Thyroid gland (tissue), 4 donors: ENCODE results near the gene MYEOV. TPM values are rescaled to one million over a fixed set of nuclear protein-coding genes. Genes with fewer than 3 reads are reported as not detected.

Experiments
- DNase-seq, 2 donors: peaks; one replicate each; pipeline ENCODE4 v3.0.0-alpha.2; 2019
- H3K27ac ChIP-seq, 3 donors: fragments of 200-600 bp; sonication (generic); 1 replicate in 2 of 3; 2 replicates in 1 of 3; pipeline ENCODE4 v1.5.1; 2016 to 2019; ENCODE audit warnings: mild to moderate bottlenecking in 1 of 3, moderate library complexity in 1 of 3
- H3K27me3 ChIP-seq: fragments of 200-600 bp; sonication (generic); one replicate; pipeline ENCODE4 v1.5.1; 2019
- H3K36me3 ChIP-seq, 2 donors: fragments of 200-600 bp; sonication (generic); one replicate each; pipeline ENCODE4 v1.5.1; 2016 to 2019
- H3K4me1 ChIP-seq, 2 donors: fragments of 200-600 bp; sonication (generic); one replicate each; pipeline ENCODE4 v1.5.1; 2017 to 2019
- H3K4me3 ChIP-seq, 3 donors: fragments of 200-600 bp; sonication (generic); replicated peaks in 1 of 3; 1 replicate in 2 of 3; 2 replicates in 1 of 3; pipeline ENCODE4 v1.5.1; 2016; ENCODE audit warnings: mild to moderate bottlenecking in 1 of 3
- H3K9me3 ChIP-seq: fragments of 200-600 bp; sonication (generic); one replicate; pipeline ENCODE4 v1.5.1; 2017
- POLR2A ChIP-seq, 2 donors: fragments of 450-650 bp; IDR thresholded peaks; one replicate each; pipeline ENCODE4 v1.6.1; 2017; ENCODE audit warnings: antibody characterized with exemption in 2 of 2, mild to moderate bottlenecking in 2 of 2, moderate library complexity in 1 of 2
- whole genome bisulfite sequencing, 2 donors: methylation state at CpG; one replicate each; pipeline ENCODE4 v1.1.5; 2017; 5-methylcytosine and 5-hydroxymethylcytosine counted together
- intact Hi-C: fragments of 100-400 bp; cut with DNase I; formaldehyde crosslinking; loops from one replicate; pipeline ENCODE4 v1.15.1; 2023
- total RNA-seq, 4 donors: library from RNA; depleted of rRNA; stranded (reverse); fragments of >200 nt; gene quantifications; one replicate each; pipeline ENCODE4 v1.2.3, GENCODE V29; 2016
- TF ChIP-seq, protein P1 (sequence below), 6 experiments: fragments of 200-600 bp in 3 of 6; fragments of 450-650 bp in 3 of 6; sonication (generic) in 3 of 6; IDR thresholded peaks; one replicate each; pipeline ENCODE4 v1.5.1; 2016 to 2019; ENCODE audit warnings: antibody characterized with exemption in 6 of 6, mild to moderate bottlenecking in 2 of 6, inconsistent platforms in 1 of 6, moderate library complexity in 1 of 6

MYEOV gene
- total RNA-seq, 4 donors from 2014 or later: 0.42 to 2.6 (median 0.68) TPM; not detected in 1

DNA sequence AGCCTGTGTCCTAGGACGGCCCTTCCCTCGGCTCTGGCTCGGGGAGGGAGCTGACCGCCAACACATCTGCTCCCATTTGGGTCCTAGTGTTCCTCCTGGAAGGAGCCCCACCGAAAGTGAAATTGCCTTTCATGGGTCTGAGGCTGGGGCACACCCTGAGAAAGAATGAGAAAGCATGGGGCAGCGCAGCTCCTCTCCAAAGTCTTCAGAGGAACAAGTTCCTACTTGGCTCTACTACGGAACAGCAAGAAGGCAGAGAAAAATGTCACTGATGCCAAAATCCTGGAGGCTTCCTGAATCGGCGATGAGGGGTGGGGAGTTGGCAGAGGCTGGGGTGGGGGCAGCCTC is 41.5 kb upstream of the MYEOV start:
- intact Hi-C loops: no loop called here
- no peaks in the 10 kb centered on the region for H3K27me3 ChIP-seq
- no peaks in the 10 kb centered on the region for H3K4me1 ChIP-seq
- H3K9me3 ChIP-seq: no peaks in the 10 kb centered on the region
- no peak for DNase-seq
- no peaks in the 10 kb centered on the region for H3K36me3 ChIP-seq
- H3K4me3 ChIP-seq: no peak overlapping the region
- TF ChIP-seq, protein P1, sequence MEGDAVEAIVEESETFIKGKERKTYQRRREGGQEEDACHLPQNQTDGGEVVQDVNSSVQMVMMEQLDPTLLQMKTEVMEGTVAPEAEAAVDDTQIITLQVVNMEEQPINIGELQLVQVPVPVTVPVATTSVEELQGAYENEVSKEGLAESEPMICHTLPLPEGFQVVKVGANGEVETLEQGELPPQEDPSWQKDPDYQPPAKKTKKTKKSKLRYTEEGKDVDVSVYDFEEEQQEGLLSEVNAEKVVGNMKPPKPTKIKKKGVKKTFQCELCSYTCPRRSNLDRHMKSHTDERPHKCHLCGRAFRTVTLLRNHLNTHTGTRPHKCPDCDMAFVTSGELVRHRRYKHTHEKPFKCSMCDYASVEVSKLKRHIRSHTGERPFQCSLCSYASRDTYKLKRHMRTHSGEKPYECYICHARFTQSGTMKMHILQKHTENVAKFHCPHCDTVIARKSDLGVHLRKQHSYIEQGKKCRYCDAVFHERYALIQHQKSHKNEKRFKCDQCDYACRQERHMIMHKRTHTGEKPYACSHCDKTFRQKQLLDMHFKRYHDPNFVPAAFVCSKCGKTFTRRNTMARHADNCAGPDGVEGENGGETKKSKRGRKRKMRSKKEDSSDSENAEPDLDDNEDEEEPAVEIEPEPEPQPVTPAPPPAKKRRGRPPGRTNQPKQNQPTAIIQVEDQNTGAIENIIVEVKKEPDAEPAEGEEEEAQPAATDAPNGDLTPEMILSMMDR (IDR thresholded peaks at IDR 0.05): no peak
- no peak for TF ChIP-seq POLR2A (IDR thresholded peaks at IDR 0.05)
- H3K27ac ChIP-seq: no peak overlapping the region
- WGBS, 2 donors: 87 to 92% methylated on average over 6 to 9 of the region's 9 CpGs

DNA sequence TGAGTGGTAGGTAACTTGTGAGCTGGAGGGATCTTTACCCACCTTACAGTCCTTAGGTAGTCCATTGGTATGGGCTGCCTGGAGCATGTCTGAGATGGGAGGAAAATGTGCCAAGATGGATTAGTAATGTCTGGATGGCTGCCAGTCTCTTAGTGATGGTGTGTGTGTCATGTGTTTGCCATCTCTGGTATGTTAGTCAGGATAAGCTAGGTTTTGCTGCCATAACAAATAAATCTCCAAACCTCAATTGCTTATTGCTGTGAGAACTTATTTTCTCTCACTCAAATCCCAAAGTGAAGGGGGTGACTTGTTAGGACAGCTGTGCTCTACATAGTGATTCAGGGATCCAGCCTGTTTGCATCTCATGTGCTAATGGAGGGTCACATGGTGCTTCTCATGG is 40.9 kb upstream of the MYEOV start:
- no peak for DNase-seq
- no peaks in the 10 kb centered on the region for H3K4me1 ChIP-seq
- H3K27me3 ChIP-seq: no peaks in the 10 kb centered on the region
- H3K27ac ChIP-seq: no peak overlapping the region
- no peaks in the 10 kb centered on the region for H3K36me3 ChIP-seq
- no peaks in the 10 kb centered on the region for H3K9me3 ChIP-seq
- TF ChIP-seq, protein P1 (IDR thresholded peaks at IDR 0.05): no peak
- no peak for TF ChIP-seq POLR2A (IDR thresholded peaks at IDR 0.05)
- H3K4me3 ChIP-seq: no peak overlapping the region
- intact Hi-C loops: no loop called here

DNA sequence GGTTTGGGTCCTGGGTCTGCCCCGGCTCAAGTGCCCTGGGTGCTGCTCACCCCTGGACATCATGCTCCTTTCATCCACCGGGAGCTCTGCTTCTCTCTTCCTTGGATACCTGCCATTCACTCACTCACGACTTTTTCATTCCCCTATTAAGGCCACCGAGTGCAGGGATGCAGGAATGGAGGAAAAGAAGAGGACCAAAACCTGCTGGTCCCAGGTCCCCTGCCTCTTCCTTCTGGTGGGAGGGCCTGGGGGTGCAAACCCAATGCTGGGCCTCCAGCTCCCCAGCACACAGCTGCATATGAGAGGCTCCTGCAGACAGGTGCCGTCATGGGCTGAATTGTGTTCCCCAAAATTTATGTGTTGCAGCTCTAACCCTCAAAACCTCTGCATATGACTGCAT is 36.8 kb upstream of the MYEOV start:
- DNase-seq: no peak
- 64 to 74% methylated on average over 5 of the region's 5 CpGs for WGBS, 2 donors
- intact Hi-C loops: no loop called here

DNA sequence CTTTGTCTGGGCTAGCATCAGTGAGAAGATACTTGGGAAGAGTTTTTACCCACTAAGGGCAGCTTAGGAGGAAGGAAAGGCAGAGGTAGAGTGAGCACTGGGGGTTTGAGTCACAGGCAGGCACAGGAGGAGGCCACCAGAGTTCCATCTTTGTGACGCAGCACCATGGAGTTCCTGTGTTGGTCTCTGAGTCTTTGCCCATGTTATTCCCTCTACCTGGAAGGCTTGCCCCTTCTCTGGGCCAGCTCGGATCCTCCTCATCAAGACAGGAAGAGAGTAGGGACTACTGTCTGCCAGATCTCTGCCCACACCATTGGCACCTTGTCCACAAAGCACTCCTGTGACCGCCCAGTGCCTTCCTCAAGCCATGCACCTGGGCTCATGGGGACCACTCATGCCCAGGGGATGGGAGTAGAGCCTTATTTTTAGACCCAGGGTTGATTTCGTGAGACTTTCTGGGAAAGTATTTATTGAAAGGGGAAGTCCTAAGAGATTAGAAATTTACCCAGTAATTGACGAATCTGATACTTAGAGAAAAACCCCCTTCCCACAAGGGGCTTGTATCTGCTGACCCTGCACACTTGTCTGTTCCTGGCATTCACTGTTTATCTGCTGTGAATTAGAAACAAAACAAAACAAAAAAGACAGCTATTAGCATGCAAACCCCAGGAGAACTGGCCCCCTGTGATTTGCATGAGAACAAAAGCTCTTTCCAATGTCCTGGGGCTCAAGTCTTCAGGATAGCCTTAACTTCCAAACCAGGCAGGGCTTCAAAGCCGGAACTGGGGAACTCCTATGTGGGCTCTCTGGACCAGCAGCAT is 35.9 kb upstream of the MYEOV start:
- H3K27me3 ChIP-seq: no peaks in the 10 kb centered on the region
- peaks cover 5 to 8% of the 10 kb centered on the region in 2 donors for H3K4me1 ChIP-seq
- DNase-seq: no peak
- no peak overlapping the region for H3K4me3 ChIP-seq
- no peak overlapping the region for H3K27ac ChIP-seq
- TF ChIP-seq, protein P1 (IDR thresholded peaks at IDR 0.05): no peak
- no peak for TF ChIP-seq POLR2A (IDR thresholded peaks at IDR 0.05)
- intact Hi-C loops: no loop called here
- H3K9me3 ChIP-seq: no peaks in the 10 kb centered on the region
- H3K36me3 ChIP-seq: no peaks in the 10 kb centered on the region
- WGBS, 2 donors: 76 to 86% methylated on average over 6 of the region's 6 CpGs

More for the DNA sequence above, 36.8 kb upstream of the MYEOV start:
- no peaks in the 10 kb centered on the region for H3K36me3 ChIP-seq
- H3K27me3 ChIP-seq: no peaks in the 10 kb centered on the region
- no peak overlapping the region for H3K4me3 ChIP-seq
- H3K4me1 ChIP-seq: peaks cover 5 to 8% of the 10 kb centered on the region in 2 donors
- no peak for TF ChIP-seq POLR2A (IDR thresholded peaks at IDR 0.05)
- TF ChIP-seq, protein P1 (IDR thresholded peaks at IDR 0.05): no peak
- H3K9me3 ChIP-seq: no peaks in the 10 kb centered on the region
- H3K27ac ChIP-seq: no peak overlapping the region

DNA sequence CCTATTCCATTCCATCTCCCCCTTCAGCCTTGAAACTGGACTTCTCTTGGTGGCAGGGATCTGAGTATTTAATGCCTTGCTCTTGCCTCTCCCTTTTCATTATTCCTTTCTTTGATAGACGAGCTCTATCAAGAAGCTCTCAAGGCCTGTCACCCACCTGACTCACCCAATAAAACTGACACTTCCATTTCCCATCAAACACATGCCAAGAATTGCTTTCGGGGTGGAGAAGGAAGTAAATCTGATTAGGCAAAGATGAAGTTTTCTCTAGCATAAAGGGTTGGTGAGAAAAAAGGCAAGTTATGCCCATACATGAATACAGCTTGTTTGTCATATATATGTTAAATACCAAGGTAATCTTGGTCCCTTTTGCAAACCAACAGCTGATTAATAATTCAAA is 34.9 kb upstream of the MYEOV start:
- 69 to 74% methylated on average over 2 of the region's 2 CpGs for WGBS, 2 donors
- peaks cover 5 to 14% of the 10 kb centered on the region in 2 donors for H3K4me1 ChIP-seq
- intact Hi-C loops: no loop called here
- no peaks in the 10 kb centered on the region for H3K9me3 ChIP-seq
- no peak for DNase-seq
- no peak overlapping the region for H3K4me3 ChIP-seq
- no peaks in the 10 kb centered on the region for H3K27me3 ChIP-seq
- H3K36me3 ChIP-seq: no peaks in the 10 kb centered on the region
- TF ChIP-seq, protein P1 (IDR thresholded peaks at IDR 0.05): no peak
- TF ChIP-seq POLR2A (IDR thresholded peaks at IDR 0.05): no peak
- H3K27ac ChIP-seq: no peak overlapping the region
